ENCODE results near the gene PRRT1B.

- TF ChIP-seq POLR2AphosphoS5 (IDR thresholded peaks at IDR 0.05; ENCODE audit: borderline replicate concordance, low read depth, low read length) (no peak), EZH2 (IDR thresholded peaks at IDR 0.05) (no peak), FOXP2 (optimal IDR thresholded peaks at IDR 0.05; ENCODE audit: control extremely low read depth, extremely low read length, insufficient read depth) (no peak)
Measured at GRCh38 chr9:131511416-131511815, 33.9 kb upstream of the PRRT1B start.
